ENCODE measurements around the gene PKD1L1. TPM values are rescaled to one million over a fixed set of nuclear protein-coding genes. Genes with fewer than 3 reads are reported as not detected.
"Not testable (repeated sequence)": the region's sequence is repeated elsewhere in the genome, so short reads cannot be mapped to it uniquely, and the experiment has no call there.

Gene PKD1L1
- polyA plus RNA-seq, 1 donor = 0.88 TPM

GRCh38 chr7:47758546-47758945, 189.7 kb downstream of the PKD1L1 start:
- DNase-seq = no peak

- peak; percentile 63 for DNase-seq
Observed at GRCh38 chr7:47757921-47758411, 190.3 kb downstream of the PKD1L1 start.

- no peak for DNase-seq
Observed at GRCh38 chr7:47756636-47757035, 191.6 kb downstream of the PKD1L1 start.

GRCh38 chr7:47755248-47755647, 193.0 kb downstream of the PKD1L1 start:
- DNase-seq = no peak

GRCh38 chr7:47751724-47752123, 196.5 kb downstream of the PKD1L1 start:
- not testable (repeated sequence) for DNase-seq

- DNase-seq = no peak
Observed at GRCh38 chr7:47751043-47751442, 197.2 kb downstream of the PKD1L1 start.

GRCh38 chr7:47748041-47748440, 200.2 kb downstream of the PKD1L1 start:
- no peak for DNase-seq

GRCh38 chr7:47747160-47747559, 201.1 kb downstream of the PKD1L1 start:
- no peak for DNase-seq

GRCh38 chr7:47746468-47746867, 201.8 kb downstream of the PKD1L1 start:
- DNase-seq = no peak

- no peak for DNase-seq
Observed at GRCh38 chr7:47744883-47745282, 203.4 kb downstream of the PKD1L1 start.

- no peak for DNase-seq
Observed at GRCh38 chr7:47743965-47744591, 204.2 kb downstream of the PKD1L1 start.

GRCh38 chr7:47741984-47742383, 206.3 kb downstream of the PKD1L1 start:
- no peak for DNase-seq

- no peak for DNase-seq
Observed at GRCh38 chr7:47739891-47740290, 208.4 kb downstream of the PKD1L1 start.

GRCh38 chr7:47739301-47739875, 208.9 kb downstream of the PKD1L1 start:
- no peak for DNase-seq

GRCh38 chr7:47738563-47739166, 209.6 kb downstream of the PKD1L1 start:
- DNase-seq = no peak

GRCh38 chr7:47737601-47738000, 210.7 kb downstream of the PKD1L1 start:
- DNase-seq = no peak

GRCh38 chr7:47735431-47736345, 212.6 kb downstream of the PKD1L1 start:
- DNase-seq = no peak

GRCh38 chr7:47734949-47735291, 213.3 kb downstream of the PKD1L1 start:
- DNase-seq = no peak

GRCh38 chr7:47734287-47734948, 213.8 kb downstream of the PKD1L1 start:
- no peak for DNase-seq

- DNase-seq = no peak
Observed at GRCh38 chr7:47730142-47730541, 218.1 kb downstream of the PKD1L1 start.

- DNase-seq = no peak
Observed at GRCh38 chr7:47726047-47726726, 222.1 kb downstream of the PKD1L1 start.

All from hindlimb muscle (tissue), 1 donor.